Skeletal muscle tissue (tissue), 4 donors: ENCODE measurements around the gene RANBP2. TPM values are rescaled to one million over a fixed set of nuclear protein-coding genes. Genes with fewer than 3 reads are reported as not detected.
"Not testable (repeated sequence)": the region's sequence is repeated elsewhere in the genome, so short reads cannot be mapped to it uniquely, and the experiment has no call there.

Experiments used
- H3K27ac ChIP-seq: one replicate; pipeline ENCODE4 v1.7.0; 2013; ENCODE audit warnings: mild to moderate bottlenecking, low read depth, low read length, inconsistent platforms
- H3K27me3 ChIP-seq, 3 donors: one replicate each; pipeline ENCODE4 v1.7.0; 2013; ENCODE audit warnings: low read length in 3 of 3; ENCODE audit not compliant: control insufficient read depth in 3 of 3, insufficient read depth in 3 of 3
- H3K36me3 ChIP-seq, 3 donors: one replicate each; pipeline ENCODE4 v1.7.0; 2013; ENCODE audit warnings: low read length in 3 of 3; ENCODE audit not compliant: control insufficient read depth in 3 of 3, insufficient read depth in 3 of 3
- H3K4me1 ChIP-seq, 3 donors: one replicate each; pipeline ENCODE4 v1.7.0; 2013; ENCODE audit warnings: low read length in 3 of 3, mild to moderate bottlenecking in 3 of 3; ENCODE audit not compliant: control insufficient read depth in 3 of 3, insufficient read depth in 3 of 3
- H3K4me3 ChIP-seq, 3 donors: one replicate each; pipeline ENCODE4 v1.7.0; 2013; ENCODE audit warnings: low read length in 3 of 3
- H3K9ac ChIP-seq, 3 donors: one replicate each; pipeline ENCODE4 v1.7.0; 2013; ENCODE audit warnings: low read length in 3 of 3, mild to moderate bottlenecking in 3 of 3, moderate library complexity in 2 of 3, low read depth in 1 of 3
- H3K9me3 ChIP-seq, 3 donors: one replicate each; pipeline ENCODE4 v1.7.0; 2013; ENCODE audit warnings: low read length in 3 of 3; ENCODE audit not compliant: control insufficient read depth in 3 of 3
- total RNA-seq: library from RNA; depleted of rRNA; stranded (reverse); fragments of >200 nt; gene quantifications from one replicate; pipeline ENCODE4 v1.2.3, GENCODE V29; 2014
- donor health status: Osteomylitis.

Gene RANBP2
- total RNA-seq, 1 donor from 2014 or later, result 58.5 TPM

GRCh38 chr2:108691447-108691846, 27.8 kb upstream of the RANBP2 start:
- H3K27me3 ChIP-seq, result no peaks in the 10 kb centered on the region
- H3K4me3 ChIP-seq, result no peak overlapping the region
- no peaks in the 10 kb centered on the region for H3K9me3 ChIP-seq
- no peaks in the 10 kb centered on the region for H3K4me1 ChIP-seq
- no peak overlapping the region for H3K9ac ChIP-seq
- no peaks in the 10 kb centered on the region for H3K36me3 ChIP-seq
- no peak overlapping the region for H3K27ac ChIP-seq

DNA sequence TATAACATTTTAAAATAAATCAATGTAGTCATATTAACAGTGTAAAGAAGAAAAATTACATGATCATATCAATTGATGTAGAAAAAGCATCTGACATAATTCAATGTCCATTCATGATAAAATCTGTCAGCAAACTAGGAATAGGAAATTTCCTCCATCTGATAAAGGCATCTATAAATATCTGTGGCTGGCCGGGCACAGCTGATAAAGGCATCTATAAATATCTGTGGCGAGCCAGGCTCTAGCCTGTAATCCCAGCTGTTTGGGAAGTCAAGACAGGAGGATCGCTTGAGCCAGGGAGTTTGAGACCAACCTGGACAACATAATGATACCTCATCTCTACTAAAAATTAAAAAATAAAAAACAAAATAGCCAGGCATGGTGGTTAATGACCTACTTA, 18.1 kb upstream of the RANBP2 start:
- Histone ChIP-seq H3K9me3 (no peaks in the 10 kb centered on the region), H3K27ac (no peak overlapping the region), H3K9ac (no peak overlapping the region), H3K4me3 (no peak overlapping the region), H3K27me3 (no peaks in the 10 kb centered on the region), H3K4me1 (no peaks in the 10 kb centered on the region), H3K36me3 (no peaks in the 10 kb centered on the region)

DNA sequence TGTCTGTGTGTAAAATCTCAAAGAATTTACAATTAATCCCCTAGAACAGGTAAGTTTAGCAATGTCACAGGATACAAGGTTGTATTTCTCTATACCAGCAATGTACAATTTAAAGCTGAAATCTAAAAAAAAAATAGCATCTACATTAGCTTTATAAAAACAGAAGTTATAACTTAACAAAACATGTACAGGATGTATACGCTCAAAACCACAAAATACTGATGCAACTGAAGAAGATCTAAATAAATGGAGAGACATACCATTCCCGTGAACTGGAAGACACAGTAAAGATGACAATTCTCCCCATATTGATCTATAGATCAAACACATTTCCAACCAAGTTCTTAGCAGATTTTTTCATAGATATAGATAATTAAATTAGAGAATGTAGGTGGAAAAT, 17.5 kb upstream of the RANBP2 start:
- no peaks in the 10 kb centered on the region for H3K4me1 ChIP-seq
- H3K27me3 ChIP-seq, result no peaks in the 10 kb centered on the region
- no peak overlapping the region for H3K9ac ChIP-seq
- H3K36me3 ChIP-seq, result no peaks in the 10 kb centered on the region
- H3K27ac ChIP-seq, result no peak overlapping the region
- H3K4me3 ChIP-seq, result no peak overlapping the region
- no peaks in the 10 kb centered on the region for H3K9me3 ChIP-seq

DNA sequence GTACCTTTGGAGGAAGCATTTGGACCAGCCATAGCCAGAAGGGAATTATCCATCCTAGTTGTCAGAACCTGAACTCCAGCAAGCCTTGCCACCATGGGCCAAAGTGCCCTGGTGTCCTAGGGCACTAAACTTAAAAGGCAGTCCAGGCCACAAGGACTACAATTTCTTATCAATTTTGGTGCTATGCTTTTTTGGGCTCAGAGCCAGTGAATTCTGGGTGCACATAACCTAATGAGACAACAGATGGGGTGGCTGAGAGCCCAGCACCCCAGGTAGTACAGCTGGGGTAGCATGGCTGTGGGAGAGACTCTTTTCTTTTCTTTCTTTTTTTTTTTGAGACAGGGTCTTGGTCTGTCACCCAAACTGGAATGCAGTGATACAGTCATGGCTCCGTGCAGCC, 14.4 kb upstream of the RANBP2 start:
- no peaks in the 10 kb centered on the region for H3K4me1 ChIP-seq
- H3K27me3 ChIP-seq, result no peaks in the 10 kb centered on the region
- H3K9ac ChIP-seq, result no peak overlapping the region
- no peak overlapping the region for H3K27ac ChIP-seq
- H3K36me3 ChIP-seq, result no peaks in the 10 kb centered on the region
- H3K4me3 ChIP-seq, result no peak overlapping the region
- H3K9me3 ChIP-seq, result no peaks in the 10 kb centered on the region

GRCh38 chr2:108707300-108707699, 12.0 kb upstream of the RANBP2 start:
- H3K4me3 ChIP-seq, result no peak overlapping the region
- no peak overlapping the region for H3K27ac ChIP-seq
- H3K4me1 ChIP-seq, result no peaks in the 10 kb centered on the region
- no peaks in the 10 kb centered on the region for H3K9me3 ChIP-seq
- no peaks in the 10 kb centered on the region for H3K36me3 ChIP-seq
- H3K9ac ChIP-seq, result no peak overlapping the region
- no peaks in the 10 kb centered on the region for H3K27me3 ChIP-seq

DNA sequence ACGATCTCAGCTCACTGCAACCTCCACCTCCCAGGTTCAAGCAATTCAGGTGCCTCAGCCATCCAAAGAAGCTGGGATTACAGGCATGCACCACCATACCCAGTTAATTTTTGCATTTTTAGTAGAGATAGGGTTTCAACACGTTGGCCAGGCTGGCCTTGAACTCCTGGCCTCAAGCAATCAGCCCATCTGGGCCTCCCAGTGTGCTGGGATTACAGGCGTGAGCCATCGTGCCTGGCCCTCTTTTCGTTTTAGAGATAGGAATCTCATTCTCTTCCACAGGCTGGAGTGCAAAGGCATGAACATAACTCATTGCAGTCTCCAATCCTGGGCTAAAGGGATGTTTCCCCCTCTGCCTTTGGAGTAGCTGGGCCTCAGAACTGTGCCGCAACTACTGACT, 2.3 kb upstream of the RANBP2 start:
- not testable (repeated sequence) for H3K4me3 ChIP-seq, H3K9me3 ChIP-seq, H3K27me3 ChIP-seq, H3K4me1 ChIP-seq, H3K36me3 ChIP-seq, H3K27ac ChIP-seq, H3K9ac ChIP-seq

GRCh38 chr2:108726048-108726447, 6.8 kb downstream of the RANBP2 start:
- H3K4me1 ChIP-seq, H3K27ac ChIP-seq, H3K27me3 ChIP-seq, H3K4me3 ChIP-seq, H3K9me3 ChIP-seq, H3K36me3 ChIP-seq, H3K9ac ChIP-seq: not testable (repeated sequence)

DNA sequence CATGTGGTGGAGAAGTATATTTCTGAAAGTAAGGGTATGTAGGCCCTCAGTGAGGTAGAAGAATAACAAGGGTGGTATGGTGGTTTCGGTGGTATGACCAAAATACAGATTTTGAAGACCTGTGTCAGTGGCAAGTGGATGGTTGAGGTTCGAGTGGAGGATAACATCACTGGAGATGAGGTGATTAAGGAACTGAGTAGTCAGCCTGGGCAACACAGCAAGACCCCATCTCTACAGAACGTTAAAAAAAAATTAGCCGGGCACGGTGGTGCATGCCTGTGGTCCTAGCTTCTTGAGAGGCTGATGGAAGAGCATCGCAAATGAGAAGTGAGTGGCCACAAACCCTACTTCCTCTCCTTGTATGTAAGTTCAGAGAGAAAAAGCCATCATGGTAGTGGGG, 15.4 kb downstream of the RANBP2 start:
- not testable (repeated sequence) for H3K27ac ChIP-seq, H3K9me3 ChIP-seq, H3K36me3 ChIP-seq, H3K4me1 ChIP-seq, H3K27me3 ChIP-seq, H3K4me3 ChIP-seq, H3K9ac ChIP-seq

- not testable (repeated sequence) for H3K27ac ChIP-seq, H3K9ac ChIP-seq, H3K27me3 ChIP-seq, H3K9me3 ChIP-seq, H3K4me1 ChIP-seq, H3K36me3 ChIP-seq, H3K4me3 ChIP-seq
Observed at GRCh38 chr2:108757973-108758372, 38.7 kb downstream of the RANBP2 start.

GRCh38 chr2:108762618-108763017, 43.3 kb downstream of the RANBP2 start:
- not testable (repeated sequence) for H3K4me1 ChIP-seq, H3K9me3 ChIP-seq, H3K27me3 ChIP-seq, H3K4me3 ChIP-seq, H3K9ac ChIP-seq, H3K27ac ChIP-seq
- peaks cover 19 to 31% (median 29%) of the 10 kb centered on the region in 3 donors for H3K36me3 ChIP-seq

DNA sequence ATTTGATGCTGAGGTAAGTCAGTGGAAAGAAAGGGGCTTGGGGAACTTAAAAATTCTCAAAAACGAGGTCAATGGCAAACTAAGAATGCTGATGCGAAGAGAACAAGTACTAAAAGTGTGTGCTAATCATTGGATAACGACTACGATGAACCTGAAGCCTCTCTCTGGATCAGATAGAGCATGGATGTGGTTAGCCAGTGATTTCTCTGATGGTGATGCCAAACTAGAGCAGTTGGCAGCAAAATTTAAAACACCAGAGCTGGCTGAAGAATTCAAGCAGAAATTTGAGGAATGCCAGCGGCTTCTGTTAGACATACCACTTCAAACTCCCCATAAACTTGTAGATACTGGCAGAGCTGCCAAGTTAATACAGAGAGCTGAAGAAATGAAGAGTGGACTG, 47.4 kb downstream of the RANBP2 start:
- H3K36me3 ChIP-seq, result peaks cover 17 to 33% (median 32%) of the 10 kb centered on the region in 3 donors
- H3K9ac ChIP-seq, H3K9me3 ChIP-seq, H3K4me3 ChIP-seq, H3K4me1 ChIP-seq, H3K27me3 ChIP-seq, H3K27ac ChIP-seq: not testable (repeated sequence)
